NCI-H1694 treated with DMSO at 0.1 percent for 48 hours (cell line): ENCODE measurements around the gene SLC7A11.

Experiments used
- DNase-seq: peaks from one replicate; lab custom pipeline; 2025; lab: John Stamatoyannopoulos, UW

The SLC7A11 gene

DNA sequence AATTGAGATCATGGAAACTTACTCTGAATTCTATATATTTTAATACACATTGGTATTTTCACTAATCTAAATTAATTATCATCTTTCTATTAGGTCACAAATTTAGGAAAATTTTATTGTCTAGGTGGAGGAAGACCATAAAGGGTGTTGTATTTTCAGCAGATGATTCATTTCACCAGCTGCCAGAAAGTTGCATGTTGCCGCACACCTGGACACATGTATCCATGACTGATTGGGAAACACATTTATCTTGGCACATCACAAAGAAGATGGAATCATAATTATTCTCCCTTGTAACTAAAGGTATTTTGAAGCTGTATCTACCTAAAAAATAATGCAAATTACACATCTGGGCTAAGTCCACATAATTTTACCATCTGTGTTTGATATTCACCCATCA lies 33.1 kb downstream of the SLC7A11 start:
- DNase-seq = no peak

DNA sequence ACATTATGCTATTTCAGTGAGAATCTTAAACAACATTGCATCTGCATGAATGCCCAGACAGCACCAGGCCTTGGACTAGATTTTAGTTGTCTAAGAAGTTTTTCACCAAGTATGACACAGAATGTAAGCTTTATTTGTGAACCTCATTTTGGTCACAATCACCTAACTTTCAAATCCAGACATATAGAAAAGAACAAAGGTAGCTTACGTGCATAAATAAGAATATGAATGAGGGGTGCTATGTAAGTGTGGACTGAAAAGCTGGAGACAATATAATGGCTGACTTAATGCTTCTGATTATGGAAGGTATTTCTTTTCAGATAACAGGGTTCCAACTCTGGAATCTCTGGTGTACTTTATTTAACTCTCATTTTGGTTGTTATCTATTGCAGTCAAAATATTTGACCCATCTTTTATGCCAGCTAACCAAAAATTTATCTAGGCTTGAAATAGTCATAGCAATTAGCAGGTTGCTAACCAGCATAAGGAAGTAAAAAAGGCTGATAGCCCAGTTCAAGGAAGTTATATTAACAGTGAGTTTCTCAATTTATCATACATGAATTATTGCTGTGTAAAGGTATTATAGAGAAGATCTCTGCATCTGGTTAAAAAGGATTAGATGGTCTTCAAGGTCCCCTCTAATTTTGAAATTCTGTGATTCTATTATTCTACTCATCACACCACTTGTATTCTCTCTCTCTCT lies 36.5 kb downstream of the SLC7A11 start:
- DNase-seq = no peak

DNA sequence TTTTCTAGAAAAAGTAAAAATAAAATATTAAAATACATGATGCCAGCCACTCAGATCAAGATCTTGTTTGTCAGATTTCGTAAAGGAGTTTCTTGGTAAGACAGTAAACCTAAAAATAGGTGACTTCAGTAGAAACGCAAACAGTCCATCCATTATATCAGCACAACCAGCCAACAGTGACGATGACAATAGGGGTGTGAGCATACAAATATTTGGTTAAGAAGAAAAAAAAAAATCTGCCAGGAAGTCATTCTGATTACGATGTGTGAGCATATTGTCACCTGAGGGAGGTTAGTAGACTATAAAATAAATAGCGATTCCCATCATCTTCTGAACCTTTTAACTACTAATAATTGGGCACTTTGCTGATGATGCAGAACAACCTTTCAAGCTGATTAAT lies 37.6 kb downstream of the SLC7A11 start:
- DNase-seq = no peak

DNA sequence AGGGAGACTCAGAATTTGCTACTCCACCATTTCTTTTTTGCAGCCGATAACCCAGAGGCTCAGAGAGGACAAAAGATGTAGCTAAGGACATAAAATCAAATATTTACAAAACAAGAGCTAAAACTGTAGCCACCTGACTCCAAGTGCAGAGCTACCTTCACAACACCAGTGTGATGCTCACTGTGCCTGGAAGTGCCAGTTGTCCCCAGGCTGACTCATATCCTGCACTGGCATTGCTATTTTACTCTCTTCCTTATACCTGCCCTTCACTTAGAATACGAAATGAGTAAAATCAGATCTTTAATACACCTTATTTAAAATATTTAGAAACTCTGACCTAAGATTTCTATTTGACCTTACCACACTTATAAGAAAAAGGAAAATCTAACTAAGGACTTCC lies 39.5 kb downstream of the SLC7A11 start:
- no peak for DNase-seq

DNA sequence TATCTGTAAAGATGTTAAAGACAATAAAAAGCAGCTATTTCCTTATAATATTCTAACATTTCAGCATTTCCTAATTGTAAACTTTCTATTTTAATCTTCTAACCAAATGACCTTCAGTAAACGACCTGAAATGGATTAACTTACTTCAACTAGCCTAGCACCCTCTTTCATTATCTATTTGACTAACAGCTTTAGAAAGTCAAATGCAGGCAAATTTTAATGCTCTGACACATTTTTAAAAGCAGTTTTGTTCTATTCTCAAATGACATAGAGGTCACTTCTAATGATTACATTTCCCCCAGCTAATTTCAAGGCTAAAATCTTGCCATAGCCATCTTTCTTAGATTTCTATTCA lies 41.9 kb downstream of the SLC7A11 start:
- no peak for DNase-seq

DNA sequence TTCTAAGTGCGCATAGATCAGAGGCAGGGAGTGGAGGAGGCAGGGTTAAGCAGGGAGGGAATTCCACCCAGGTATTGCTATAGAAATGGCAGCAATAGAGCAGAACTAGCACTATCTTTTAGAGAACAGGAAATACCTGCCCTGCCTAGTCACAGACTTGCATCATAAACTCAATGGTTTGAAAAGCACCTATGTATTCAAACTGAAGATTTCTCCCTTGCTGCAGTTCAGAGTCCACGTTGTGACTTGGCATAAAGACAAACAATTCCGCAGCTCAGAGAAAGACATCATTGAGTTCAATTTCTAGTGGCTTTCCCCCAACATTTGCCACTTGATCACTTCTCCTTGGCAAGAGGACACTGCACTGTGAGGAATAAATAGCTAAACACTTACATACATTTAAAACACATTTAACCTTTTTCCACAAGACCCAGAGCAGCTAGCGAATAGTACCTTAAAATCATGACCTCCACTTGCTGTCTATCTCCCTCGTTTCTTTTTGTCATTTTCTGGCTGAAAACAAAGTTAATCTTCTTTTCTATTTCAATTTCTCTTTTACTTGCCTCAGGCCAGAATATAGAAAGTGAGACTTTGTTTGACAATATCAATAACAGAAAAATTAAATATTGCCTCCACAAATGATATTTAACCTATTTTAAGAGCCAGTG lies 42.4 kb downstream of the SLC7A11 start:
- no peak for DNase-seq

DNA sequence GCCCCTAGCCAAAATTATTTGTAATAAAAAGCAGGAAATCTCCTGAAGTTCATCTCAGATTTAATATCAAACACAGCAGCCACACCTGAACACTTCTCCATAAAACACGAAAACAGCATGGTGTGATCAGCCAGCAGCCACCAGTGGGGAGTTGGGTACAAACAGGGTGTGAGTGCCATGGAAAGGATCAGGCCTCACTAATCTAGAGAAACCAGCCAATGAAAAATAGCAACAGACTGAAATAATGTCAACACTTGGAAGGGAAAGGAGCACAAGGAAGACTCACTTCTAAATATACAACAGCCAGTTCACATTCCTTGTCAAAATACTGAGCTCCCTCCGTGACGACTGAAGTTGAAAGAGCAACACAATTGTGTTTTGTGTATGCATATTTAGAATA lies 46.0 kb downstream of the SLC7A11 start:
- DNase-seq = no peak

DNA sequence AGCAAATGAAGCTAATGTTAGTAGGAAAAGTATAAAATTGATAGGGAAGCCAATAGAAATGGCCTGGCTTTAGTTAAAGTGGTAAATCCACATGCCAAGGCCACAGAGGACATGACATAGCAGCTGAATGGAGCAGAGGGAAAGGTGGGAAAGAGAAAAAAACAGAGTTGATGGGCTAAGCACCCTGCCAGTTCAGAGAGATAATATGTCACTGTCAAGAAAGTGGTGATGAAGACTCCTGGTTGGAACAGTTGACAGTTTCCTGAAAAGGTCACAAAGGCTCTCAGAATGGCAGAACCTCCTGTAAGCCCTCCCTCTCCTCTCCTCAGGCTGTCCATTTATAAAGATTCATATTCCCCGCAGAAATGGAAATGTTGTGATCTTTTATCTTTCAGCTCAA lies 48.2 kb downstream of the SLC7A11 start:
- DNase-seq = no peak

DNA sequence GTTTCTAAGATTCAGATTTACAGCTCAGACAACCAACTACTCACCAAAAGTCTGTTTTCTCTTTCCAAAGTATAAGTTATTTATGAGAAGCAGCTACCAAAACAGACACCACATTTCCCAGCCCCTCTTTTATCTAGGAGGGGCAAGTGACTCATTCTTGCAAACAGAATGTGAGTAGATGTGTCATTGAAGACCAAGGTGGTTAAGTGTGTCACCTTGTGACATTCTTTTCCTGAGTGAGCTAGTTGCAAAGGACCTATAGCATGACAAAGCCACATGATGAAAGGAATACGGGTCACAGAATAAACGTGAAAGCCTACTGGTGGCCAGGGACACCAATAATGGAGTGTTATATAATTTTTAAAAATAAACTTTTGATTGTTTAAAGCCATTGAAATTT lies 50.0 kb downstream of the SLC7A11 start:
- DNase-seq = no peak

DNA sequence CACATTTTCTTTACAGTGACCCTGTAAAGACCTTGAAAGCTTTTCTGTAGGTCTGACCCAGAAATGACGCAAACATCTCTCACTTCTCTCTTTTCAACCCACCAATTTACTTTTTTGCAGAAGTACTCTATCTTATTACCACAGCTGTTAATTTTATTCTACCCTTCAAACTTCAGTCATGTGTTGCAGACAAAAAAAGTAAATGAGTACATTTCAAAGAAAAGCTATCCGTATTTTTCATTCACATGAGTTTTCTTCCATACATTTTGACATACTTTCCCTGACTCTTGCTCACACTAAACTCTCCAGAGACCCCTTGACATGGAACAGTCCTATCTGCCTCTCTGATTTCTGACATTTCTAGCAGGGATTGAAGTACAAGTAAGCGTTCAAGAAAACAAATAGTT lies 51.7 kb downstream of the SLC7A11 start:
- no peak for DNase-seq

DNA sequence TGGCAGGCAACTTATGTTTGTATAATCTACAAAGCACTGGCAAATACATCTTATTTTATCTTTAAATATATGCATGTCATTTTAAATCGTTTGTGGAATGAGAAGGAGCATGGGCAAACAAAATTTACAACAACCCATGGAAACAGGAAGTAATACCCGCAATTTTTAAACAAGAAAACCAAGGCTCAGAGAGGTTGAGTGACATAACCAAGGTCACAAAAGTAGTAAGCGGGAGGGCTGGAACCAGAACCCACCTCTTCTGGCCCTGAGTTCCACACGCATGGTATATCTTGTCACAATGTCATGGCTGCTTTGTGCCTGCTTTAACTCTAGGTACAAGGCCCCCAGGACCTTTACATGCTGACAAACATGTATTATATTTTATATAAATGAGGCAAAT lies 52.9 kb downstream of the SLC7A11 start:
- no peak for DNase-seq

DNA sequence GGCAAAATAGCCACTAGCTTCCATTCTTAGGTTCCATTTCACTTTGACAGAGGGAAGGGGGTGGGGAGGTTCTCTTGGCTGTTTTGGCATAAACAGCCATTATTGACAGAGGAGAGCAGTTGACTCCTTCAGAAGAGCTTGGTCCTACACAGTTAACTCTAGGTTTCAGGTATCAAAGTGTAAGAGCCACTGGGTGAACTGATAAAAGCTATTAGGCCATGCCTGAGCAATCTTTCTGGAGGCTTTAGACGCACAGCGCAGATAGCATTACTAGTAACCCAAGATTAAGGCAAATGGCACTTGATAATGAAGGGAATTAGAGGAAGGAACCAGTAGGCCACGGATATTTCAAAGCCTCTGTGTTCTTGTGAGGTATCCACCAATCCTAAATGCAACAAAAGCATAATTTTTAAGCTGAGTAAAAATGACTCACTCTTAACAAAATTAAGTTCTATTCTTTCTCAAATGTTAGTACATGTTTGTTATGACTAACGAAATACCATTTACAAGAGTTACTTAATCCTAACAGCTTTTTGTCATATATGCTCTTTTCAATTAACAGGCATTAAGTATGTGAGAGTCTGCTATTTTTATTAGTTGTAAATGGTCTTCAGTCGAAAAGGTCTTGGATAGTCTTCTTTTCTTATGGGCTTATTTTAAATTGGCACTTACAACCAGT lies 53.6 kb downstream of the SLC7A11 start:
- no peak for DNase-seq

DNA sequence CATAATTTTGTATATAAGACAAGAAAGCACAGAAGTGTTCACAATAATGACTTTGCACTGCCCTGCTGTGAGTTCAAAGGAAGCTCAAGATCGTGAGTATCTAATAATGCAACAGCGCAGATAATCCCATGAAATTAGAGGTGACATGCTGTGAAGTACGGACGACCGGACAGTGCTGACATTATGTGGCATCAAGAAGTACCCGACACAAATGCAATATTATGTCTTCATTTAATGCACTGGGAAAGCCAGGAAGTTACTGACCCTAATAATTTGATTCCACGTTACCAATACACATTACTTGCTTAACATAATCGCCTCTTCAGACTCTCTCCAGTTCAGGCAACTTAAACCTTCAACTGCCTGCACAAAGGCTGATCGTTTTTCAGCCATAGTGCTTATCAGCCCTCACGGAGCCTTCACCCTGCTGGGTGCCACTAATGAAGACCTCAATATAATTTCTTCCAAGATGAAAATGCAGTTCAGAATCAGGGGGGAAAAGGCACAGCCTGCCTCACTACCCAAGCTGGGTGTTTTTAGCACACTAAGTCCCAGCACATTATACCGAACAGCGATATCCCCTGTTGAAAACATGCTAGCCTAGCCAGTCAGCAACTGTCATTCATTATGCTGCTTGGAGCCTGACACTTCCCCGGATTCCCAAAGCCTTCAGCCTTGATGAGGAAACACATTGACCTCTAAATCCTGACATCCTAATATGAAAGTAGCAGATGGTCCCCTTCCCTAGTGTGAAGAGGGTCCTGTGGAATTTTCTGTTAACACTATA lies 56.1 kb downstream of the SLC7A11 start:
- DNase-seq = no peak

DNA sequence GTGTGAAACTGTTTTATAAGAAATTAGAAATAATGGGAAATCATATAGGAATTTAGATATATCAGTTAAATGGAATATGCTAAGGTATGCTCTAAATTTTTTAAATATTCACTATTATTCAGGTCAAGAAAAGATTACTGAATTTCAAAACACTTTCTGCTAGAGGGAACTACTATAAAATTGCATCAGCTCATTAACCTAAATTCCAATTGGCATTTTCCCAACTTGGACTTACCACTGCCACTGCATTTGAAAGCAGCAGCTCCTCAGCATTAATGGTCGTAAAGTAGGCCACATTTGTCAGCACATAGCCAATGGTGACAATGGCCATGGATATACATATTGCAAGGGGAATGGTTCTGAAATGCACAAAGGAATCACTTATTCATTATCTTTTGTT lies 57.3 kb downstream of the SLC7A11 start:
- DNase-seq = no peak

DNA sequence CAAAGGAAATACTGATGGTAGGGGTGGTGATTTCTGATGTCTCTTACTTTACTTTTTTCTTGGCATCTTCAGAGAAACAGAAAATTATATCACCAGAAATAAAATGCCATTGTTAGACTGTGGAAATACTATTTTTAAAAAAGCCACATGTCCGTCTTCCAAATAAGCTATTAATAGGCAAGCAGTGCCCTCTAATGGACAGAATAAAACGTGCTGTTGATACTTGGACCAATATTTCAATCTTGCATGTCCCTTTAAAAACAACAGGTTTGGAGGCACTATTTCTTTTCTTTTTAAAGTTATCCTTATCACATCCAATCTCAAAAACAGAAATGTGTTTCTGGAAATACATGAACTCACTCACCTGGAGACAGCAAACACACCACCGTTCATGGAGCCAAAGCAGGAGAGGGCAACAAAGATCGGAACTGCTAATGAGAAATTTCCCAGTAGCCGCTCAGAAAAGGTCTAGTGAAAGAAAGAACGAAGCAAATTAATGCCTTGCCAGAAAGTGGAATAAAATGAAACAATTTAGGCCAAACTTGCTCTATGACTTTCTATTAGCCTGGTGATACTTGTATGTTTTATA lies 59.2 kb downstream of the SLC7A11 start:
- peak; percentile 64 for DNase-seq

DNA sequence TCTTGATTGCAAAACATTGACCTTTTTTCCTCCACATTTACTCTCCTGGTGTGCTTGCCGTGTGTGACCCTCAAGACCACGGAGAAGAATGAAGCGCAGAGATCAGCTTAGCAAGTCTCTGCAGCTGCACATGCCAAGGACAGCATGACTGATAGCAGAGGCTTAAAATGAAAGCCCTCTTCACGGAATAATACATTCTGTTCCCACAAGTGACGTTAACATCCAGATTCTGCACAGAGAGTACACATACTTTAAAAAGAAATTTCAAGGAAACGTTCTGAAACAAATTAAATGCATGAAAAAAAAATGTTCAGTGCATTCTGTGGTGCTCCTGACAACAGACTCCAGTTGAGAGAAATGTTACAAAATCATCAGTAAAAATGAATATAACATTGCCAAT lies 60.9 kb downstream of the SLC7A11 start:
- DNase-seq = no peak

DNA sequence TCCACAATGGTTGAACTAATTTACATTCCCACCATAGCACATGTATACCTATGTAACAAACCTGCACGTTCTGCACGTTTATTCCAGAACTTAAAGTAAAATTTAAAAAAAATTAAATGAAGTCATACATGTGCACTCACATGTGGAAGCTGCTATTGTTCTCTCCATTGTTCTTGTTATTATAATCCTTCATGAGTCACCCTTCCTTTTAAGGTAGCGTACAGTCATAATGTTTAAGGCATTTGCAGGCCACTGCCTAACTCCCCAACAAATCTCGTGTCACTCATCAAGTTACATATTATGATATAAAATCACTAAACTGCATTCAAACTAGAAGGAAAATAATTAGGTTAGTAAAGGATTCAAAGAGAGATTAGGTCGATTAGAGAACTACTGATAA lies 63.6 kb downstream of the SLC7A11 start:
- DNase-seq = no peak

DNA sequence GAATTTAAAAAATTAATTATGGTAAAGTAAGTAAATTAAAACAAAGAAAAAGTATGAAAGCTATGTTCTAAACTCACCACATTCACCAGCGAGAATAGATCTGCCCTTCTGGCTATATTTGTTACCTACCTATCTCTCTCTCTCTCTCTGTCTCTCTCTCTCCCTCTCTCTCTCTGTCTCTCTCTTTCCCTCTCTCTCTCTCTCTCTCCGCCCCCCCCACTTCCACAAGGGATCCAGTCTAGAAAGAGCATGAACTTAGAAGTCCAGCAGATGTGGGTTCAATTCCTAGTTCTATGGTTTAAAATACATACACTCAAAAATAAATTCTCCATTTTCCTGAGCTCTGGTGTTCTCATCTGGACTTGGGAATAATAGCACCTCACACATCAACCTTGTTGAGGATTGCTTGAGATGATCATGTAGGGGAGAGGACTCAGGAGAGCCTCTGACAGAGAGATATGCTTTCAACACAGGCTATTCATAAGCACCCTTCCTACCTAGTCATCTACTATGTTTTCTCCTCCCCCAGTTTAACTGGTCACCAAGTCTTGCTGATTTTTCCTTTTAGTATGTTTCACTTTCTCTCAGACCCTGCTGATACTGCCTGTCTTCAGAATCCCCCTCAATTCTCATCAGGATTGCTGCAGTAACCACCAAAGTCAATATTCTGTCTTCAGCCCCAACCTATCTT lies 64.7 kb downstream of the SLC7A11 start:
- no peak for DNase-seq

DNA sequence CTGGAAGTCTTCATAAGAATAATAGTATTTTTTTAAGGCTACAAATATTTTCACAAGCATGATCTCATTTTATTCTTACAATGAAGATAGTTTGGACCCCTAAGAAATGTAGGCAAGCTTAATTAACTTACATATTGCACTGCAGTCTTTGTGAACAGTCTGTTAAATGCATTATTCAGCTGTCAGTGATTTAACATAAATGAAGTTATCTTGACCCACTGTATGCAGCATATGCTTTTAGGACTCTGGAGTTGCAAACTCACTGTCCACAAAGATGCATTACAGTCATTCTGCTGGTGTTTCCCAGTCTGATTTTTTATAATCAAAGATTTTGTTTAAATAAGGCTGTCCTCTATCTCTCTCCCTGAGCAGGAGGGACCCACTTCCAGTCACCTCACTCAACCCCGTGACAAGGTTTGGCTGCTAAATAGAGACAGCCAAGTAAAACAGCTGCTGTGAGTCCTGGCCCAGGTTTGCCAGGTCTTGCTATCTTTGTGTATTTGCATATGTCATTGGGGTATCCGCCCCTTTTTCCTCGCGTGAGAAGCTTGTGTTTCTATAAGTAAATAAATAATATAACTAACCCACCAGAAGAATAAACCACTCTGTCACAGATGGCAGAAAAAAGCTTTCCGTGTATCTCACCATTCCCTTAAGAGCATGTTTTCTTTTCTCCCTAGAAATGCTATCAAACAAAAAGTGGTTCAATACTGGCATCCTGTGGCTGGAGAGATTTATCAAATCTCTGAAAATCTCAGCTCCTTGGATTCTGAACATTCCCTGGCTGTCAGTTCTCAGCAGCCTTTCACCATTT lies 67.0 kb downstream of the SLC7A11 start:
- DNase-seq = peak; percentile 87

DNA sequence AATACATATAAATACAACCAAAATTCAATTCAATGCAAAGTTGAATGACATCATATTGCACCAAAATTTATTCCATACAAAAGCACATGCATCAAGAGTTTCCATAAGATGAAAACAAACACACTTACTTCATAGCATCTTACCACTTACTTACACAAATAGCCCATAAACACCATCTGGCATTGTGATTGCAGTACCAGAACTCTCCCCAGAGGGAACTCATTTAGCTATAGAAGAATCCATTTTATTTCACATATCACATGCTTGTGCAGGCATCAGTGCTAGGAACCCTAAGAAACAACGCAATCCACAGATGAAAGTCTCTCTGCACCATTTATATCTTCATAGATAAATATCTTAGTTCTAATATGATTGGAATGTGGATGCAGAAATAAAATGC lies 77.9 kb downstream of the SLC7A11 start:
- DNase-seq = no peak

DNA sequence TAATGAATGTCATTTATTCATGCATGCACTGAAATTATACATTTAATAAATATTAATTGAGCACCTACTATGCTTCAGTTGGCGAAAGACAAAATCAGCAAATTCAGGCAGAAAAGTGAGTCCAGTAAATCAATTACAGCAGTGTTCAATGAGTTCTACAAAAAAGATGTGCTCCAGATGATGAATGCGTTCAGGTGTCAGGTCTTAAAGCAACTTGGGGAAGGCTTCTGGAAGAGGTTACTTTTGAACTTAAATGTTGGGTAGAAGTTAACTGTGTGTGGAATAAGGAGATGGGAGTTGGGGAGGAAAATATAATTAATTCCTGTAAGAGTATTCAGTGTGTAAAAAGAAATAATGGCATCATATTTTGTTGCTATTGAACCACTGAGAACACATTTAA lies 79.0 kb downstream of the SLC7A11 start:
- no peak for DNase-seq
